GM12878 (cell line): Measurements from ENCODE around the gene SIK3. TPM values are rescaled to one million over a fixed set of nuclear protein-coding genes. Genes with fewer than 3 reads are reported as not detected.

Source experiments
- ATF2 ChIP-seq: IDR thresholded peaks from 2 replicates; pipeline ENCODE4 v1.6.1; 2012; ENCODE audit warnings: low read length, inconsistent platforms
- ATF3 ChIP-seq: IDR thresholded peaks from 2 replicates; pipeline ENCODE4 v1.6.1; 2011; ENCODE audit warnings: low read depth, mild to moderate bottlenecking, low read length, moderate library complexity, borderline replicate concordance; ENCODE audit errors: extremely low read depth
- BMI1 ChIP-seq: fragments of 450-650 bp; IDR thresholded peaks from 2 replicates; pipeline ENCODE4 v1.6.1; 2016; ENCODE audit warnings: mild to moderate bottlenecking, moderate library complexity, borderline replicate concordance
- EP300 ChIP-seq, 2 experiments: fragments of 150-350 bp in 1 of 2; IDR thresholded peaks; 2 replicates each; pipeline ENCODE4 v1.6.1; 2011 to 2012; ENCODE audit warnings: low read depth in 2 of 2, low read length in 2 of 2, borderline replicate concordance in 1 of 2, improper control_type of control experiment in 1 of 2, inconsistent platforms in 1 of 2; ENCODE audit not compliant: control insufficient read depth in 1 of 2
- HDAC2 ChIP-seq: fragments of 200-600 bp; sonication (generic); IDR thresholded peaks from 2 replicates; pipeline ENCODE4 v1.6.1; 2017
- IKZF2 ChIP-seq, 2 experiments: fragments of 450-650 bp; IDR thresholded peaks; 2 replicates each; pipeline ENCODE4 v1.6.1; 2017; ENCODE audit warnings: mild to moderate bottlenecking in 2 of 2, moderate library complexity in 2 of 2
- MAX ChIP-seq: IDR thresholded peaks from 2 replicates; pipeline ENCODE4 v1.6.1; 2012; ENCODE audit warnings: low read depth, low read length, improper control_type of control experiment
- MXI1 ChIP-seq: fragments of 150-350 bp; IDR thresholded peaks from 2 replicates; pipeline ENCODE4 v1.6.1; 2011; ENCODE audit warnings: low read depth, mild to moderate bottlenecking, inconsistent platforms, low read length, improper control_type of control experiment
- MYB ChIP-seq: fragments of 150-350 bp; IDR thresholded peaks from 2 replicates; pipeline ENCODE4 v1.6.1; 2014; ENCODE audit warnings: mild to moderate bottlenecking, low read depth, low read length, borderline replicate concordance
- NFXL1 ChIP-seq: fragments of 450-650 bp; IDR thresholded peaks from 2 replicates; pipeline ENCODE4 v1.6.1; 2017; ENCODE audit warnings: antibody characterized with exemption, mild to moderate bottlenecking, borderline replicate concordance
- NFYA ChIP-seq: IDR thresholded peaks from 2 replicates; pipeline ENCODE4 v1.6.1; 2011; ENCODE audit warnings: low read depth, mild to moderate bottlenecking, low read length, improper control_type of control experiment, borderline replicate concordance
- PAX5 ChIP-seq: IDR thresholded peaks from 2 replicates; pipeline ENCODE4 v1.6.1; 2011; ENCODE audit warnings: low read depth, low read length, borderline replicate concordance
- POLR2AphosphoS2 ChIP-seq: IDR thresholded peaks from 2 replicates; pipeline ENCODE4 v1.6.1; 2011; ENCODE audit warnings: low read depth, mild to moderate bottlenecking, low read length, improper control_type of control experiment, moderate library complexity
- RFX5 ChIP-seq: IDR thresholded peaks from 2 replicates; pipeline ENCODE4 v1.6.1; 2011; ENCODE audit warnings: low read depth, low read length, improper control_type of control experiment
- SREBF2 ChIP-seq: IDR thresholded peaks from 2 replicates; pipeline ENCODE4 v1.6.1; 2012; ENCODE audit warnings: mild to moderate bottlenecking, low read length
- TARDBP ChIP-seq: IDR thresholded peaks from 2 replicates; pipeline ENCODE4 v1.6.1; 2016; ENCODE audit warnings: borderline replicate concordance
- TBL1XR1 ChIP-seq: IDR thresholded peaks from 2 replicates; pipeline ENCODE4 v1.6.1; 2012; ENCODE audit warnings: low read depth, low read length, improper control_type of control experiment
- TCF3 ChIP-seq: IDR thresholded peaks from 2 replicates; pipeline ENCODE4 v1.6.1; 2012; ENCODE audit warnings: low read depth, mild to moderate bottlenecking, low read length, borderline replicate concordance; ENCODE audit not compliant: insufficient read depth
- USF2 ChIP-seq: IDR thresholded peaks from 2 replicates; pipeline ENCODE4 v1.6.1; 2011; ENCODE audit warnings: low read depth, low read length, improper control_type of control experiment, borderline replicate concordance
- ZBTB4 ChIP-seq: fragments of 450-650 bp; formaldehyde crosslinking; IDR thresholded peaks from 2 replicates; pipeline ENCODE4 v1.4.0; 2022; ENCODE audit warnings: mild to moderate bottlenecking, moderate library complexity
- polyA plus RNA-seq, 11 experiments: library from polyadenylated mRNA; depleted of rRNA in 4 of 11; unstranded in 6 of 11; stranded (reverse) in 5 of 11; fragments of >200 nt; fragmentation: Nextera tagmentation in 4 of 11; fragmentation: Illumina TruSeq in 1 of 11; extraction: Ambion mirVana in 4 of 11; extraction: Trizol in 1 of 11; gene quantifications; 1 replicate in 1 of 11; 2 replicates in 10 of 11; pipeline versions ENCODE4 v1.2.1 to v1.2.3, GENCODE V29; 2011 to 2016; ENCODE audit warnings: inconsistent platforms in 2 of 11, missing spikeins in 2 of 11, low read depth in 1 of 11
- total RNA-seq, 4 experiments: library from RNA; depleted of rRNA in 3 of 4; stranded (reverse); fragments of >200 nt in 3 of 4; fragmentation: Illumina TruSeq in 1 of 4; extraction: Trizol in 1 of 4; gene quantifications; 2 replicates each; pipeline versions ENCODE4 v1.2.1 to v1.2.3, GENCODE V29; 2013 to 2021

Gene SIK3
- total and polyA plus RNA-seq, 10 of the 15 experiments (the other 5 are each of a cell fraction or from before 2014, with no cell fraction given) = 2.5 to 31.9 (median 11.1) TPM

- TF ChIP-seq ATF3 = peak; percentile 93
- TF ChIP-seq TARDBP = no peak
- TF ChIP-seq IKZF2 (IDR thresholded peaks at IDR 0.05) = peak; percentile 88 to 90
- TF ChIP-seq TCF3 = no peak
- peak; percentile 80 for TF ChIP-seq RFX5
- TF ChIP-seq MXI1 = peak; percentile 99
- no peak for TF ChIP-seq ATF2
- TF ChIP-seq TBL1XR1 = no peak
- no peak for TF ChIP-seq NFXL1
- TF ChIP-seq ZBTB4 (CRISPR knock-in tag) = no peak
- no peak for TF ChIP-seq HDAC2
- no peak; the same call in 1 of the 2 replicates for TF ChIP-seq MYB
- peak; percentile 97 for TF ChIP-seq BMI1
- 0 out of 2 replicates have a peak, but pooled peaks have one; percentile 14 for TF ChIP-seq SREBF2
- TF ChIP-seq POLR2AphosphoS2 = no peak
- peak; percentile 89 for TF ChIP-seq PAX5
- TF ChIP-seq MAX = peak; percentile 84
- no peak for TF ChIP-seq NFYA
- peak in 1 of 2 experiments; percentile 71; a peak in 2 of 4 replicates for TF ChIP-seq EP300 (IDR thresholded peaks at IDR 0.05; ENCODE audit: borderline replicate concordance in 1 of 2, control insufficient read depth in 1 of 2, low read depth in 2 of 2, low read length in 2 of 2)
- TF ChIP-seq USF2 = peak; percentile 92
Observed at GRCh38 chr11:117098269-117099232, at the start of gene SIK3 (continued).
